Parathyroid adenoma (tissue), 2 donors: Measurements from ENCODE around the gene CPA3.

Experiments
- H2AFZ ChIP-seq: fragments of 300-600 bp; sonication (generic); one replicate; pipeline ENCODE4 v1.7.0; 2017; ENCODE audit warnings: antibody characterized with exemption, mild to moderate bottlenecking
- H3K27ac ChIP-seq: fragments of 300-600 bp; sonication (generic); one replicate; pipeline ENCODE4 v1.7.0; 2017
- H3K27me3 ChIP-seq: fragments of 300-600 bp; sonication (generic); one replicate; pipeline ENCODE4 v1.7.0; 2017; ENCODE audit warnings: low read length; ENCODE audit not compliant: control insufficient read depth, insufficient read depth
- H3K36me3 ChIP-seq: fragments of 300-600 bp; sonication (generic); one replicate; pipeline ENCODE4 v1.7.0; 2017; ENCODE audit warnings: low read length; ENCODE audit not compliant: control insufficient read depth, insufficient read depth
- H3K4me1 ChIP-seq: fragments of 300-600 bp; sonication (generic); one replicate; pipeline ENCODE4 v1.7.0; 2017; ENCODE audit warnings: control low read depth
- H3K4me2 ChIP-seq: fragments of 300-600 bp; sonication (generic); one replicate; pipeline ENCODE4 v1.7.0; 2017; ENCODE audit warnings: low read length
- H3K4me3 ChIP-seq: fragments of 300-600 bp; sonication (generic); one replicate; pipeline ENCODE4 v1.7.0; 2017; ENCODE audit warnings: low read depth, low read length
- H3K79me2 ChIP-seq: fragments of 300-600 bp; sonication (generic); one replicate; pipeline ENCODE4 v1.7.0; 2017; ENCODE audit warnings: control low read depth
- H3K9ac ChIP-seq: fragments of 300-600 bp; sonication (generic); one replicate; pipeline ENCODE4 v1.7.0; 2017; ENCODE audit warnings: mild to moderate bottlenecking
- H3K9me3 ChIP-seq: fragments of 300-600 bp; sonication (generic); one replicate; pipeline ENCODE4 v1.7.0; 2017; ENCODE audit warnings: low read length; ENCODE audit not compliant: control insufficient read depth
- TF ChIP-seq, protein P1 (sequence below): fragments of 300-600 bp; sonication (generic); IDR thresholded peaks from one replicate; pipeline ENCODE4 v1.7.0; 2017; ENCODE audit warnings: antibody characterized with exemption, mild to moderate bottlenecking
- donor health status: primary hyperparathyroidism.

CPA3 gene

DNA sequence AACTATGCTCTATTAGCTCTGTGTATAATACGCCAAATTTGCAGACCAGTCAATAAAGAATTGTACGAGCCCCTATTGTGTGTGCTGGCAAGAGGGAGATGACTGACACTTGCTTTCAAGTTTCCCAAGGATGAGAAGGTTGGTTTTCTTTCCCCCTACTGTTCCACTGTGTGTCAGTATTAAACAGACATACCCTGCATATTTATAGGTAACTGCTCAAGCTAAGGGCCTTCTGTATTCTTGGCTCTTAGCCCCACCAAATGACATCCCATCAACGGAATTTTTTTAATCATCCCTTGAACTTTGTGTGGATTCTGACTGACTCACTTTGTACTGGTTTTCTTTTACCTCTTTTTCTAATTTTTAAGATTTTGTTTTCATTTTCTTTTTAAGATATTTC, 65.7 kb downstream of the CPA3 start:
- Histone ChIP-seq H3K4me3 (no peak overlapping the region), H3K79me2 (no peaks in the 10 kb centered on the region), H3K9me3 (no peaks in the 10 kb centered on the region), H3K36me3 (no peaks in the 10 kb centered on the region), H3K9ac (no peak overlapping the region), H3K4me2 (no peak overlapping the region), H2AFZ (no peak overlapping the region), H3K4me1 (no peaks in the 10 kb centered on the region), H3K27ac (no peak overlapping the region), H3K27me3 (no peaks in the 10 kb centered on the region)
- TF ChIP-seq, protein P1, sequence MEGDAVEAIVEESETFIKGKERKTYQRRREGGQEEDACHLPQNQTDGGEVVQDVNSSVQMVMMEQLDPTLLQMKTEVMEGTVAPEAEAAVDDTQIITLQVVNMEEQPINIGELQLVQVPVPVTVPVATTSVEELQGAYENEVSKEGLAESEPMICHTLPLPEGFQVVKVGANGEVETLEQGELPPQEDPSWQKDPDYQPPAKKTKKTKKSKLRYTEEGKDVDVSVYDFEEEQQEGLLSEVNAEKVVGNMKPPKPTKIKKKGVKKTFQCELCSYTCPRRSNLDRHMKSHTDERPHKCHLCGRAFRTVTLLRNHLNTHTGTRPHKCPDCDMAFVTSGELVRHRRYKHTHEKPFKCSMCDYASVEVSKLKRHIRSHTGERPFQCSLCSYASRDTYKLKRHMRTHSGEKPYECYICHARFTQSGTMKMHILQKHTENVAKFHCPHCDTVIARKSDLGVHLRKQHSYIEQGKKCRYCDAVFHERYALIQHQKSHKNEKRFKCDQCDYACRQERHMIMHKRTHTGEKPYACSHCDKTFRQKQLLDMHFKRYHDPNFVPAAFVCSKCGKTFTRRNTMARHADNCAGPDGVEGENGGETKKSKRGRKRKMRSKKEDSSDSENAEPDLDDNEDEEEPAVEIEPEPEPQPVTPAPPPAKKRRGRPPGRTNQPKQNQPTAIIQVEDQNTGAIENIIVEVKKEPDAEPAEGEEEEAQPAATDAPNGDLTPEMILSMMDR, result no peak

DNA sequence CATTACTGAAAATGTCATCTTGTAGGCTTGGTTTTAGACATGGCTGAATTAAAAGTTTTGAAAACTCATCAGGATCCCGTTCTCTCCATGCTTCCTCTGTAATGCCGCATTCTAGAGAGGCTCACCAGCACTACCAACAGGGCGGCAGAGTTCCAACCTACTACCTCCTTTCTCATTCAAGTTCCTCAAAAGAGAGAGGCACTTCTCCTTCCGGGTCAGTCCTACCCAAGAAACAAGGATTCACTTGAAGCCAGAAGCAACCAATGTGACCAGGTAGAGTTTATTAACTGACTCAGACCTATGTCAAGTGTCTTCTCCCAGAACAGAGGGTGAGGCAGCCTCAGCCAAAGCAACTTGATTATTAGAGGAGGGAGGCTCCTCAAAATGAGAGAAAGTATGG, 66.5 kb downstream of the CPA3 start:
- Histone ChIP-seq H2AFZ (no peak overlapping the region), H3K27ac (no peak overlapping the region), H3K27me3 (no peaks in the 10 kb centered on the region), H3K4me3 (no peak overlapping the region), H3K9me3 (no peaks in the 10 kb centered on the region), H3K4me2 (no peak overlapping the region), H3K79me2 (no peaks in the 10 kb centered on the region), H3K9ac (no peak overlapping the region), H3K4me1 (peaks cover 4% of the 10 kb centered on the region), H3K36me3 (no peaks in the 10 kb centered on the region)
- TF ChIP-seq, protein P1, result no peak

DNA sequence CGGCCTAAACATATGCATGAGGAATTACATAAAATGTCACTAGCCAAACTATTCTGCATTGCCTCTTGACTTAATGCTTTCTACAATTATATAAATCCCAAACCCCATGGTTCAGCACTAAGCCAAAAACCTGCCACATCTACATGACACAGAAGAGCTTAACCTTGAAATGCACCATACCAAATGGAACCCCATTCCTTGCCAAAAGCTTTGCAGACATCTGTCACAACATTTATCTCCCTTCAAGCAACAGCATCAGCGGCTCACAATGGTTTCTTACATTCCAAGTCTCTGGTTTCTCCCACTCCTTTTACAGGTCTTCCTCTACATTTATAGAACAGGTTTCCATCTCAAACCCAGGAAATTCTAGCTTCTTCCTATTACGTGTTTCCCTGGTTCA, 67.9 kb downstream of the CPA3 start:
- Histone ChIP-seq H3K4me3 (no peak overlapping the region), H3K79me2 (no peaks in the 10 kb centered on the region), H3K9ac (no peak overlapping the region), H3K27me3 (no peaks in the 10 kb centered on the region), H3K4me1 (peaks cover 4% of the 10 kb centered on the region), H3K27ac (no peak overlapping the region), H3K36me3 (no peaks in the 10 kb centered on the region), H2AFZ (no peak overlapping the region), H3K4me2 (no peak overlapping the region), H3K9me3 (no peaks in the 10 kb centered on the region)
- TF ChIP-seq, protein P1, result no peak

DNA sequence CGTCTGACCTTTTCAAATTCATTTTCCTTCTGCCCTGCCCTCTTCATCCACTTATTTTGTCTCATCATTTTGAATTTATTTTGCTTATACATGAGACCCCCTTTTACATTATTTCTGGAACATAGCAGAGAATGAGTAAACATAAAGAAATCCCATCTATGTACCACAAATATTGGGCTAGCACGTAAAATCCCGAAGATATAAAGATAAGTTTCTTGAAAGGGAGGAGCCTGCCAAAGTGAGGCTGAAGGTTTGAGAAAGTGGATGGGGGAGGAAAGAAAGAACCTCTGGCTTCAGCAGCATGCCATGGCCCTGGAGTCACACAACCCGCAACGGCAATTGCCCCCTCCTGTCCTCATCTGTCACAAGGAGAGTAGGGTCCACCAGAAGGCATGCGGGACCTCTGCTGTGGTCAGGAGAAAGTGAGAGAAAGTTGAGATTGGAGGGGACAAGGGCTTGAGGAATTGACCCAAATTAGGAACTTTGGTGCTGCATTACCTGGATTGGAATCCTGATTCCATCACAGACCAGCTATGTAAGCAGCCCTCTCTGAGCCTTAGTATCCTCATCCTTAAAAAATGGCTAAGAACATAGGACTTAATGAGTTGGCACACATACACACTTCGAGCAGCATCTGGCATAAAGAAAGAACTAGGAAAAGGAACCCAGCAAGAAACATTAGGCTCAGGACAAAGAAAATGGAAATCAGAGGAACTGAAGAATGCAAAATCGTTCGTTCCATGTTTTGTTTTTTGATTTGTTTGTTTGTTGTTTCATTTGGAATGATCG, 72.6 kb downstream of the CPA3 start:
- Histone ChIP-seq H3K4me3 (no peak overlapping the region), H3K27ac (no peak overlapping the region), H3K4me1 (peaks cover 9% of the 10 kb centered on the region), H3K9me3 (no peaks in the 10 kb centered on the region), H3K9ac (no peak overlapping the region), H3K79me2 (no peaks in the 10 kb centered on the region), H3K27me3 (no peaks in the 10 kb centered on the region), H2AFZ (no peak overlapping the region), H3K36me3 (no peaks in the 10 kb centered on the region), H3K4me2 (no peak overlapping the region)
- TF ChIP-seq, protein P1, result no peak

DNA sequence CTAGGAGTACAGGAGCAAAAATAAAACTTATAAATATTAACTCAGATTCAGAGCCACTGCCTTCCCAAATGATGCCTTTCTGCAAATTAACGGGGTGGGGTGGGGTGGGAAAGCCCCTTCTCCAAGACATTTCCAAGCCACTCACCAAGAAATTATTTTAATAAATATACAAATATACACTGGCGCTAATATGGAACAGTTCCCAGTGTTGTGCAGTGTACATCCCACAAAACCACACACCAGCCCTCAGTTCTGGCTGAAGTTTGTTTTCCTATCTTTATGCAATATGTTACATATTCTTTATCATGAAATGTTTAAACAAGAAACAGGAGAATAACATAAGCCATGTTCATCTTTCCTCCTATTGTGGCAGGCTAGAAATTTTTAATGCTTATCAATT, 73.2 kb downstream of the CPA3 start:
- Histone ChIP-seq H3K27ac (no peak overlapping the region), H3K36me3 (no peaks in the 10 kb centered on the region), H3K4me1 (peaks cover 9% of the 10 kb centered on the region), H3K79me2 (no peaks in the 10 kb centered on the region), H2AFZ (no peak overlapping the region), H3K27me3 (no peaks in the 10 kb centered on the region), H3K4me3 (no peak overlapping the region), H3K9me3 (no peaks in the 10 kb centered on the region), H3K9ac (no peak overlapping the region), H3K4me2 (no peak overlapping the region)
- TF ChIP-seq, protein P1, result no peak
